ENCODE data around the gene SLC46A3. TPM values are rescaled to one million over a fixed set of nuclear protein-coding genes. Genes with fewer than 3 reads are reported as not detected.

Gene SLC46A3
- total and polyA plus RNA-seq, 10 of the 15 experiments (the other 5 are each of a cell fraction or from before 2014, with no cell fraction given), result 2.9 to 15.6 (median 9.4) TPM

DNA sequence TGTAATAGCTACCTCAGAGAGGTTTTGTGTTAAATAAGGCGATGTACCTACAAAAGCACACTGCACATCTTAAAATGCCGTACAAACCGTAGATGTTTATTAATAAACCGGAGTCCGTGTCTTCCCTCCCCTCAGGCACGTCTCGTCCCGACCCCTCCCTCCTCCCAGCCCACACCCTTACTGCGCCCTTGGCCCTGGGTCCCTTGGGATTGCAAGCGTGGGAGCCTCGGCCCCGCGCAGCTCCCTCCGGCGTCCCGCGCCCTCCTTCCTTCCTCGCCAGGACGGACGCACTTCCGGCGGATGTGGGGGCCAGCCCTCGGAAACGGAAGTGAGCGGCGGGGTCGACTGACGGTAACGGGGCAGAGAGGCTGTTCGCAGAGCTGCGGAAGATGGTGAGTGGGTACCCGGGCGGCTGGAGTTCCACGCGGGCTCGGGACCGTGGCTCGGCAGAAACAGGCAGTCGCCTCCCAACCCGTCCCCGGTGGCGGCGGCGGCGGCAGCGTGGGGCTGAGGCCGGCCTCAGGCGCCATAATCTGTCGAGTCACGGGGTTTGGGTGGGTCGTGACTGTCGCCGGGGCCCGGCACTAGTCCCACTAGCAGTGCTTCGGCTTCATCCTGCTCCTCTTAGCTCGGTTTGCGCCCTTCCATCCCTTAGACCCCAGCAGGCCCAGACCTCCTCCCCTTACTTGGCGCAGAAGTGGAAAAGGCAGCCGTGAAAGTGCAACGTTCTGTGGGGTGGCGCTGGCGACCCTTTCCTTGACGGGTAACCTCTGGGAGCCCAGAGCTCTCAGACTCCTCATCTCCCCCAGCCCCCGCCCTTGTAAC lies 59.8 kb downstream of the SLC46A3 start, which contains the start of gene POMP (continued):
- TF ChIP-seq, protein P1, sequence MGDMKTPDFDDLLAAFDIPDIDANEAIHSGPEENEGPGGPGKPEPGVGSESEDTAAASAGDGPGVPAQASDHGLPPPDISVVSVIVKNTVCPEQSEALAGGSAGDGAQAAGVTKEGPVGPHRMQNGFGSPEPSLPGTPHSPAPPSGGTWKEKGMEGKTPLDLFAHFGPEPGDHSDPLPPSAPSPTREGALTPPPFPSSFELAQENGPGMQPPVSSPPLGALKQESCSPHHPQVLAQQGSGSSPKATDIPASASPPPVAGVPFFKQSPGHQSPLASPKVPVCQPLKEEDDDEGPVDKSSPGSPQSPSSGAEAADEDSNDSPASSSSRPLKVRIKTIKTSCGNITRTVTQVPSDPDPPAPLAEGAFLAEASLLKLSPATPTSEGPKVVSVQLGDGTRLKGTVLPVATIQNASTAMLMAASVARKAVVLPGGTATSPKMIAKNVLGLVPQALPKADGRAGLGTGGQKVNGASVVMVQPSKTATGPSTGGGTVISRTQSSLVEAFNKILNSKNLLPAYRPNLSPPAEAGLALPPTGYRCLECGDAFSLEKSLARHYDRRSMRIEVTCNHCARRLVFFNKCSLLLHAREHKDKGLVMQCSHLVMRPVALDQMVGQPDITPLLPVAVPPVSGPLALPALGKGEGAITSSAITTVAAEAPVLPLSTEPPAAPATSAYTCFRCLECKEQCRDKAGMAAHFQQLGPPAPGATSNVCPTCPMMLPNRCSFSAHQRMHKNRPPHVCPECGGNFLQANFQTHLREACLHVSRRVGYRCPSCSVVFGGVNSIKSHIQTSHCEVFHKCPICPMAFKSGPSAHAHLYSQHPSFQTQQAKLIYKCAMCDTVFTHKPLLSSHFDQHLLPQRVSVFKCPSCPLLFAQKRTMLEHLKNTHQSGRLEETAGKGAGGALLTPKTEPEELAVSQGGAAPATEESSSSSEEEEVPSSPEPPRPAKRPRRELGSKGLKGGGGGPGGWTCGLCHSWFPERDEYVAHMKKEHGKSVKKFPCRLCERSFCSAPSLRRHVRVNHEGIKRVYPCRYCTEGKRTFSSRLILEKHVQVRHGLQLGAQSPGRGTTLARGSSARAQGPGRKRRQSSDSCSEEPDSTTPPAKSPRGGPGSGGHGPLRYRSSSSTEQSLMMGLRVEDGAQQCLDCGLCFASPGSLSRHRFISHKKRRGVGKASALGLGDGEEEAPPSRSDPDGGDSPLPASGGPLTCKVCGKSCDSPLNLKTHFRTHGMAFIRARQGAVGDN (IDR thresholded peaks at IDR 0.05), result peak; percentile 76; the same call in 1 of the 2 replicates
- no peak for TF ChIP-seq PAX8 (IDR thresholded peaks at IDR 0.05)
- 0 out of 2 replicates have a peak, but pooled peaks have one; percentile 54 for TF ChIP-seq ZSCAN29 (IDR thresholded peaks at IDR 0.05)
- TF ChIP-seq ZNF622 (IDR thresholded peaks at IDR 0.05), result no peak
- no peak for TF ChIP-seq ZNF24 (IDR thresholded peaks at IDR 0.05)
- TF ChIP-seq, protein P2, sequence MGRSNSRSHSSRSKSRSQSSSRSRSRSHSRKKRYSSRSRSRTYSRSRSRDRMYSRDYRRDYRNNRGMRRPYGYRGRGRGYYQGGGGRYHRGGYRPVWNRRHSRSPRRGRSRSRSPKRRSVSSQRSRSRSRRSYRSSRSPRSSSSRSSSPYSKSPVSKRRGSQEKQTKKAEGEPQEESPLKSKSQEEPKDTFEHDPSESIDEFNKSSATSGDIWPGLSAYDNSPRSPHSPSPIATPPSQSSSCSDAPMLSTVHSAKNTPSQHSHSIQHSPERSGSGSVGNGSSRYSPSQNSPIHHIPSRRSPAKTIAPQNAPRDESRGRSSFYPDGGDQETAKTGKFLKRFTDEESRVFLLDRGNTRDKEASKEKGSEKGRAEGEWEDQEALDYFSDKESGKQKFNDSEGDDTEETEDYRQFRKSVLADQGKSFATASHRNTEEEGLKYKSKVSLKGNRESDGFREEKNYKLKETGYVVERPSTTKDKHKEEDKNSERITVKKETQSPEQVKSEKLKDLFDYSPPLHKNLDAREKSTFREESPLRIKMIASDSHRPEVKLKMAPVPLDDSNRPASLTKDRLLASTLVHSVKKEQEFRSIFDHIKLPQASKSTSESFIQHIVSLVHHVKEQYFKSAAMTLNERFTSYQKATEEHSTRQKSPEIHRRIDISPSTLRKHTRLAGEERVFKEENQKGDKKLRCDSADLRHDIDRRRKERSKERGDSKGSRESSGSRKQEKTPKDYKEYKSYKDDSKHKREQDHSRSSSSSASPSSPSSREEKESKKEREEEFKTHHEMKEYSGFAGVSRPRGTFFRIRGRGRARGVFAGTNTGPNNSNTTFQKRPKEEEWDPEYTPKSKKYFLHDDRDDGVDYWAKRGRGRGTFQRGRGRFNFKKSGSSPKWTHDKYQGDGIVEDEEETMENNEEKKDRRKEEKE (IDR thresholded peaks at IDR 0.05), result no peak
- peak; percentile 77 for TF ChIP-seq NR2F1 (conservative IDR thresholded peaks at IDR 0.05)
- no peak for TF ChIP-seq ZNF592 (IDR thresholded peaks at IDR 0.05)
- TF ChIP-seq EP300 (IDR thresholded peaks at IDR 0.05; ENCODE audit: borderline replicate concordance in 1 of 2, control insufficient read depth in 1 of 2, low read depth in 2 of 2, low read length in 2 of 2), result peak in 1 of 2 experiments; percentile 63; a peak in 2 of 4 replicates
- TF ChIP-seq SREBF1 (IDR thresholded peaks at IDR 0.05; ENCODE audit: low read length), result peak; percentile 30; the same call in 1 of the 2 replicates
- TF ChIP-seq MYB (IDR thresholded peaks at IDR 0.05; ENCODE audit: borderline replicate concordance, low read depth, low read length), result no peak
- TF ChIP-seq ZNF274 (IDR thresholded peaks at IDR 0.05; ENCODE audit: insufficient read depth, insufficient read length), result no peak
- TF ChIP-seq, protein P3, sequence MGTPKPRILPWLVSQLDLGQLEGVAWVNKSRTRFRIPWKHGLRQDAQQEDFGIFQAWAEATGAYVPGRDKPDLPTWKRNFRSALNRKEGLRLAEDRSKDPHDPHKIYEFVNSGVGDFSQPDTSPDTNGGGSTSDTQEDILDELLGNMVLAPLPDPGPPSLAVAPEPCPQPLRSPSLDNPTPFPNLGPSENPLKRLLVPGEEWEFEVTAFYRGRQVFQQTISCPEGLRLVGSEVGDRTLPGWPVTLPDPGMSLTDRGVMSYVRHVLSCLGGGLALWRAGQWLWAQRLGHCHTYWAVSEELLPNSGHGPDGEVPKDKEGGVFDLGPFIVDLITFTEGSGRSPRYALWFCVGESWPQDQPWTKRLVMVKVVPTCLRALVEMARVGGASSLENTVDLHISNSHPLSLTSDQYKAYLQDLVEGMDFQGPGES (IDR thresholded peaks at IDR 0.05), result no peak
- TF ChIP-seq, protein P4, sequence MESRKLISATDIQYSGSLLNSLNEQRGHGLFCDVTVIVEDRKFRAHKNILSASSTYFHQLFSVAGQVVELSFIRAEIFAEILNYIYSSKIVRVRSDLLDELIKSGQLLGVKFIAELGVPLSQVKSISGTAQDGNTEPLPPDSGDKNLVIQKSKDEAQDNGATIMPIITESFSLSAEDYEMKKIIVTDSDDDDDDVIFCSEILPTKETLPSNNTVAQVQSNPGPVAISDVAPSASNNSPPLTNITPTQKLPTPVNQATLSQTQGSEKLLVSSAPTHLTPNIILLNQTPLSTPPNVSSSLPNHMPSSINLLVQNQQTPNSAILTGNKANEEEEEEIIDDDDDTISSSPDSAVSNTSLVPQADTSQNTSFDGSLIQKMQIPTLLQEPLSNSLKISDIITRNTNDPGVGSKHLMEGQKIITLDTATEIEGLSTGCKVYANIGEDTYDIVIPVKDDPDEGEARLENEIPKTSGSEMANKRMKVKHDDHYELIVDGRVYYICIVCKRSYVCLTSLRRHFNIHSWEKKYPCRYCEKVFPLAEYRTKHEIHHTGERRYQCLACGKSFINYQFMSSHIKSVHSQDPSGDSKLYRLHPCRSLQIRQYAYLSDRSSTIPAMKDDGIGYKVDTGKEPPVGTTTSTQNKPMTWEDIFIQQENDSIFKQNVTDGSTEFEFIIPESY (IDR thresholded peaks at IDR 0.05), result no peak

All from GM12878 (cell line).